ENCODE data around the gene GOLGA8N.

DNA sequence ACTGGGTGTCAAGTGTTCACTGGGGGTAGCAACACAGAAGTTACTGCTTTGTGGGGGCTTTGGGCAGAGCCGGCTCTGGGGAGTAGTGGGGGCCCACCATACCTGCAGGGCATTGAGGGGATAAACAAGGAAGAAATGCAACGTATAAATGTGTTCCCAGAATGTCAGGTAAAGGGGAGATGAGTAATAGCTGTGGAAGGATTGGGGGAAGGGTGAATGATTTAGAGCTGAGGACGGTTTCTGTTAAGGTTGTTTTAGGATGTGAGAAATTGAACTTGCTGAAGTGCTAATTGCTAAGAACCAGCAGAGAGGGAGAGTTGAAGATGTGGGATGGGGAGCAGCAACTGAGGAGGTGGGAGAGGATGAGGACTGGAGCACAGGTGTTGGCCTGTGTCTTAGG, 58.9 kb downstream of the GOLGA8N start:
- TF ChIP-seq, protein P1, sequence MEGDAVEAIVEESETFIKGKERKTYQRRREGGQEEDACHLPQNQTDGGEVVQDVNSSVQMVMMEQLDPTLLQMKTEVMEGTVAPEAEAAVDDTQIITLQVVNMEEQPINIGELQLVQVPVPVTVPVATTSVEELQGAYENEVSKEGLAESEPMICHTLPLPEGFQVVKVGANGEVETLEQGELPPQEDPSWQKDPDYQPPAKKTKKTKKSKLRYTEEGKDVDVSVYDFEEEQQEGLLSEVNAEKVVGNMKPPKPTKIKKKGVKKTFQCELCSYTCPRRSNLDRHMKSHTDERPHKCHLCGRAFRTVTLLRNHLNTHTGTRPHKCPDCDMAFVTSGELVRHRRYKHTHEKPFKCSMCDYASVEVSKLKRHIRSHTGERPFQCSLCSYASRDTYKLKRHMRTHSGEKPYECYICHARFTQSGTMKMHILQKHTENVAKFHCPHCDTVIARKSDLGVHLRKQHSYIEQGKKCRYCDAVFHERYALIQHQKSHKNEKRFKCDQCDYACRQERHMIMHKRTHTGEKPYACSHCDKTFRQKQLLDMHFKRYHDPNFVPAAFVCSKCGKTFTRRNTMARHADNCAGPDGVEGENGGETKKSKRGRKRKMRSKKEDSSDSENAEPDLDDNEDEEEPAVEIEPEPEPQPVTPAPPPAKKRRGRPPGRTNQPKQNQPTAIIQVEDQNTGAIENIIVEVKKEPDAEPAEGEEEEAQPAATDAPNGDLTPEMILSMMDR (IDR thresholded peaks at IDR 0.05), result no peak
- TF ChIP-seq POLR2A (IDR thresholded peaks at IDR 0.05), result no peak
